IMR-90 (cell line): ENCODE measurements around the gene SMAD2. TPM values are rescaled to one million over a fixed set of nuclear protein-coding genes. Genes with fewer than 3 reads are reported as not detected.
A peak's percentile ranks its signal among the peaks of the same experiment; 100 is the strongest.

Experiments
- ATAC-seq: fragments of 200-7000 bp; cut with Tn5 transposase; 2 replicates; pipeline ENCODE4 v1.9.1; 2020; ENCODE audit warnings: low read depth, mild to moderate bottlenecking, moderate library complexity
- BruUV-seq: library from RNA; stranded (reverse); fragments of 400-500 nt; replicated peaks from 2 replicates; lab custom pipeline; 2021; lab: Mats Ljungman, UMichigan
- CTCF ChIA-PET: fragments of 300-600 bp; formaldehyde crosslinking; extraction: SDS; loops from one replicate; lab custom pipeline; 2021; ENCODE audit warnings: antibody characterized with exemption; lab: Yijun Ruan, JAX
- POLR2A ChIA-PET: fragments of 300-600 bp; sonication (Branson Sonifier 250); formaldehyde crosslinking; loops from one replicate; lab custom pipeline; 2022; ENCODE audit warnings: antibody characterized with exemption; ENCODE audit not compliant: unreplicated experiment; lab: Charles Lee
- DNase-seq: peaks from one replicate; pipeline ENCODE4 v3.0.0; 2013
- H2AFZ ChIP-seq: replicated peaks from 2 replicates; pipeline ENCODE3; 2013; ENCODE audit warnings: low read length, mild to moderate bottlenecking; ENCODE audit not compliant: poor library complexity
- H2AK5ac ChIP-seq: 2 replicates; pipeline ENCODE4 v1.6.1; 2013; ENCODE audit warnings: low read depth, low read length, inconsistent platforms
- H2AK9ac ChIP-seq: replicated peaks from 2 replicates; pipeline ENCODE3; 2013; ENCODE audit warnings: mild to moderate bottlenecking, low read depth, low read length, moderate library complexity; ENCODE audit not compliant: poor library complexity
- H2BK120ac ChIP-seq: 2 replicates; pipeline ENCODE4 v1.6.1; 2013; ENCODE audit warnings: low read depth, low read length, inconsistent platforms
- H2BK15ac ChIP-seq: 3 replicates; pipeline ENCODE4 v1.6.1; 2013; ENCODE audit warnings: low read depth, low read length, inconsistent platforms
- H2BK20ac ChIP-seq: 2 replicates; pipeline ENCODE4 v1.6.1; 2013; ENCODE audit warnings: low read depth, mild to moderate bottlenecking, inconsistent platforms, low read length, moderate library complexity
- H2BK5ac ChIP-seq: 2 replicates; pipeline ENCODE4 v1.6.1; 2013; ENCODE audit warnings: mild to moderate bottlenecking, low read depth, low read length, inconsistent platforms; ENCODE audit not compliant: poor library complexity, severe bottlenecking
- H3K14ac ChIP-seq: replicated peaks from 2 replicates; pipeline ENCODE4 v1.6.1; 2013; ENCODE audit warnings: low read depth, low read length, inconsistent platforms
- H3K18ac ChIP-seq: 2 replicates; pipeline ENCODE4 v1.6.1; 2013; ENCODE audit warnings: low read depth, low read length, control low read depth
- H3K23ac ChIP-seq: 2 replicates; pipeline ENCODE4 v1.6.1; 2013; ENCODE audit warnings: low read depth, low read length, inconsistent platforms
- H3K27ac ChIP-seq: 2 replicates; pipeline ENCODE4 v1.5.1; 2013; ENCODE audit warnings: mild to moderate bottlenecking, control low read depth, low read length; ENCODE audit not compliant: insufficient read depth
- H3K27me3 ChIP-seq: 2 replicates; pipeline ENCODE4 v1.6.1; 2013; ENCODE audit warnings: low read length; ENCODE audit not compliant: control insufficient read depth, insufficient read depth
- H3K36me3 ChIP-seq: 2 replicates; pipeline ENCODE4 v1.6.1; 2013; ENCODE audit warnings: low read length, mixed read lengths; ENCODE audit not compliant: control insufficient read depth, insufficient read depth
- H3K4ac ChIP-seq: 2 replicates; pipeline ENCODE4 v1.6.1; 2013; ENCODE audit warnings: low read depth, low read length, inconsistent platforms
- H3K4me1 ChIP-seq: 2 replicates; pipeline ENCODE4 v1.6.1; 2013; ENCODE audit warnings: low read length, mixed read lengths; ENCODE audit not compliant: control insufficient read depth, insufficient read depth
- H3K4me2 ChIP-seq: 2 replicates; pipeline ENCODE4 v1.6.1; 2013; ENCODE audit warnings: low read depth, mild to moderate bottlenecking, control low read depth, low read length, moderate library complexity
- H3K4me3 ChIP-seq: 2 replicates; pipeline ENCODE4 v1.5.1; 2013; ENCODE audit warnings: low read depth, mild to moderate bottlenecking, control low read depth, low read length, moderate library complexity; ENCODE audit not compliant: insufficient read depth
- H3K56ac ChIP-seq: 2 replicates; pipeline ENCODE4 v1.6.1; 2013; ENCODE audit warnings: low read length, inconsistent platforms; ENCODE audit not compliant: insufficient read depth; ENCODE audit errors: extremely low read depth
- H3K79me1 ChIP-seq, 2 experiments: 2 replicates each; pipeline ENCODE4 v1.6.1; 2013; ENCODE audit warnings: low read length in 2 of 2, inconsistent platforms in 1 of 2, low read depth in 1 of 2
- H3K9ac ChIP-seq: 2 replicates; pipeline ENCODE4 v1.6.1; 2013; ENCODE audit warnings: low read depth, low read length, control low read depth
- H3K9me1 ChIP-seq: 2 replicates; pipeline ENCODE4 v1.6.1; 2013; ENCODE audit warnings: low read length, inconsistent platforms; ENCODE audit not compliant: insufficient read depth
- H3K9me3 ChIP-seq: 2 replicates; pipeline ENCODE4 v1.6.1; 2013; ENCODE audit warnings: low read length; ENCODE audit not compliant: control insufficient read depth, insufficient read depth
- H4K20me1 ChIP-seq: 2 replicates; pipeline ENCODE4 v1.6.1; 2013; ENCODE audit warnings: low read length, inconsistent platforms; ENCODE audit not compliant: insufficient read depth
- H4K5ac ChIP-seq: 2 replicates; pipeline ENCODE4 v1.6.1; 2013; ENCODE audit warnings: mild to moderate bottlenecking, low read depth, low read length, control low read depth
- H4K8ac ChIP-seq, 2 experiments: 2 replicates each; pipeline ENCODE4 v1.6.1; 2013; ENCODE audit warnings: low read depth in 2 of 2, low read length in 2 of 2, control low read depth in 1 of 2, inconsistent platforms in 1 of 2
- H4K91ac ChIP-seq: 2 replicates; pipeline ENCODE4 v1.6.1; 2013; ENCODE audit warnings: low read depth, low read length, inconsistent platforms; ENCODE audit not compliant: insufficient read depth
- CHD1 ChIP-seq: IDR thresholded peaks from 2 replicates; pipeline ENCODE4 v1.6.1; 2012; ENCODE audit warnings: low read depth, low read length, improper control_type of control experiment
- FOS ChIP-seq: fragments of 150-350 bp; IDR thresholded peaks from 2 replicates; pipeline ENCODE4 v1.6.1; 2016; ENCODE audit warnings: low read depth, low read length
- MAFK ChIP-seq: IDR thresholded peaks from 2 replicates; pipeline ENCODE4 v1.6.1; 2012; ENCODE audit warnings: low read depth, low read length, improper control_type of control experiment
- MAZ ChIP-seq: IDR thresholded peaks from 2 replicates; pipeline ENCODE4 v1.6.1; 2012; ENCODE audit warnings: low read depth, mild to moderate bottlenecking, low read length, improper control_type of control experiment, moderate library complexity, borderline replicate concordance
- MXI1 ChIP-seq: IDR thresholded peaks from 2 replicates; pipeline ENCODE4 v1.6.1; 2012; ENCODE audit warnings: low read depth, mild to moderate bottlenecking, low read length, moderate library complexity, borderline replicate concordance
- NFE2L2 ChIP-seq: fragments of 150-350 bp; IDR thresholded peaks from 2 replicates; pipeline ENCODE4 v1.6.1; 2016; ENCODE audit warnings: low read depth, mild to moderate bottlenecking, low read length
- POLR2A ChIP-seq: IDR thresholded peaks from 2 replicates; pipeline ENCODE4 v1.6.1; 2012; ENCODE audit warnings: mild to moderate bottlenecking, low read depth, low read length
- RAD21 ChIP-seq: IDR thresholded peaks from 2 replicates; pipeline ENCODE4 v1.6.1; 2012; ENCODE audit warnings: low read length, improper control_type of control experiment
- RFX5 ChIP-seq: IDR thresholded peaks from 2 replicates; pipeline ENCODE4 v1.8.0; 2012; ENCODE audit warnings: low read depth, mild to moderate bottlenecking, low read length, moderate library complexity
- WGBS, 2 experiments: methylation state at CpG; one replicate each; pipeline versions ENCODE4 v1.1.5 to v1.1.7; 2013; ENCODE audit warnings: missing lambda C conversion rate in 2 of 2; ENCODE audit not compliant: insufficient read length in 1 of 2; ENCODE audit errors: extremely low coverage in 2 of 2; 5-methylcytosine and 5-hydroxymethylcytosine counted together
- dilution Hi-C: fragments of 300-500 bp; cut with HindIII; formaldehyde crosslinking; loops from one replicate; pipeline ENCODE4 v1.14.3; 2018; ENCODE audit warnings: low sequenced_read_pairs; ENCODE audit not compliant: unreplicated experiment
- in situ Hi-C: fragments of 300-500 bp; cut with MboI; formaldehyde crosslinking; loops from 3 replicates; pipeline ENCODE4 v1.14.3; 2019; ENCODE audit warnings: low sequenced_read_pairs, inconsistent platforms, mixed read lengths
- intact Hi-C: fragments of 100-400 bp; cut with micrococcal nuclease; formaldehyde crosslinking; loops from 2 replicates; pipeline ENCODE4 v1.10.0; 2022
- polyA plus RNA-seq, 3 experiments: library from polyadenylated mRNA; depleted of rRNA; stranded (reverse); fragments of >200 nt; gene quantifications; 2 replicates each; pipeline ENCODE4 v1.2.3, GENCODE V29; 2012; ENCODE audit warnings: low replicate concordance in 1 of 3
- total RNA-seq: library from RNA; depleted of rRNA; stranded (reverse); fragments of >200 nt; gene quantifications from 2 replicates; pipeline ENCODE4 v1.2.3, GENCODE V29; 2012
- TF ChIP-seq, protein P1 (sequence below): conservative IDR thresholded peaks from 2 replicates; pipeline ENCODE4 v1.5.1; 2012; ENCODE audit warnings: mild to moderate bottlenecking, low read depth, low read length, improper control_type of control experiment

SMAD2 gene
- total and polyA plus RNA-seq, 2 of the 4 experiments (the other 2 are of a cell fraction): 41.7 to 171 TPM

DNA sequence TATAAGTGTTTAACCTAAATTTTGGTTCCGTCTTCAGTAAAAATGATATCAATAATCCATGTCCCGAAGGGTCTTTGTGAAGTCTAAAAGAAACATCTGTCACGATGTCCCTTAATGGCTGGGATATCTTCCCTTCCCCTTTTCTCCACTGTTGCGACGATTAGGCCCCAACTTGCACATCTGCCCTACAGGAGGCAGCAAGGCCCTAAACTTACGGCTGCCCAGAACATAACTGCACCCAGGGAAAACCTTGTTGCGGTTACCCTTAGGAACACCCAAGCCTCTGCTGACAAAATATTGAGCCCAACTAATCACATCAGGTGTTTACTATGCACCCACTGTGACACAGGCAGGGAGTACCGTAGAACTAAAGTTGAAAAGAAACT lies 1.3 kb upstream of the SMAD2 start:
- peaks cover 5% of the 10 kb centered on the region; the same call in 1 of the 2 replicates for H3K27me3 ChIP-seq
- DNase-seq: no peak
- TF ChIP-seq MAZ (no peak), FOS (no peak), MXI1 (no peak), RFX5 (no peak), CHD1 (no peak), NFE2L2 (no peak), RAD21 (no peak), MAFK (no peak), POLR2A (no peak)
- TF ChIP-seq, protein P1, sequence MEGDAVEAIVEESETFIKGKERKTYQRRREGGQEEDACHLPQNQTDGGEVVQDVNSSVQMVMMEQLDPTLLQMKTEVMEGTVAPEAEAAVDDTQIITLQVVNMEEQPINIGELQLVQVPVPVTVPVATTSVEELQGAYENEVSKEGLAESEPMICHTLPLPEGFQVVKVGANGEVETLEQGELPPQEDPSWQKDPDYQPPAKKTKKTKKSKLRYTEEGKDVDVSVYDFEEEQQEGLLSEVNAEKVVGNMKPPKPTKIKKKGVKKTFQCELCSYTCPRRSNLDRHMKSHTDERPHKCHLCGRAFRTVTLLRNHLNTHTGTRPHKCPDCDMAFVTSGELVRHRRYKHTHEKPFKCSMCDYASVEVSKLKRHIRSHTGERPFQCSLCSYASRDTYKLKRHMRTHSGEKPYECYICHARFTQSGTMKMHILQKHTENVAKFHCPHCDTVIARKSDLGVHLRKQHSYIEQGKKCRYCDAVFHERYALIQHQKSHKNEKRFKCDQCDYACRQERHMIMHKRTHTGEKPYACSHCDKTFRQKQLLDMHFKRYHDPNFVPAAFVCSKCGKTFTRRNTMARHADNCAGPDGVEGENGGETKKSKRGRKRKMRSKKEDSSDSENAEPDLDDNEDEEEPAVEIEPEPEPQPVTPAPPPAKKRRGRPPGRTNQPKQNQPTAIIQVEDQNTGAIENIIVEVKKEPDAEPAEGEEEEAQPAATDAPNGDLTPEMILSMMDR: no peak
- H3K36me3 ChIP-seq: no peaks in the 10 kb centered on the region
- H2AFZ ChIP-seq: peak overlapping the region; percentile 97
- H3K4ac ChIP-seq: no peak overlapping the region
- H3K4me1 ChIP-seq: no peaks in the 10 kb centered on the region
- H4K5ac ChIP-seq: 0 out of 2 replicates have a peak overlapping the region, but pooled peaks have one; percentile 47
- no peak overlapping the region for H2BK5ac ChIP-seq
- no peak overlapping the region for H2BK15ac ChIP-seq
- H3K56ac ChIP-seq: no peak overlapping the region; the same call in 1 of the 2 replicates
- peaks cover 7% of the 10 kb centered on the region for H3K9me1 ChIP-seq
- H2BK20ac ChIP-seq: no peak overlapping the region
- ChIA-PET POLR2A (no interaction called here), CTCF (no interaction called here)
- 32% methylated on average over 4 of the region's 8 CpGs; no CpG with 5 or more reads in 1 of the 2 experiments for WGBS, 2 experiments
- no peaks in the 10 kb centered on the region for H3K9me3 ChIP-seq
- H4K20me1 ChIP-seq: peaks cover 16% of the 10 kb centered on the region; the same call in 1 of the 2 replicates
- H3K4me3 ChIP-seq: peak overlapping the region; percentile 98
- H3K18ac ChIP-seq: no peak overlapping the region
- BruUV-seq: no TSS peak
- peaks cover 0 to 16% of the 10 kb centered on the region in 2 experiments; a peak in 2 of 4 replicates for H3K79me1 ChIP-seq
- H4K8ac ChIP-seq: peak overlapping the region; percentile 78 to 93; a peak in 2 of 4 replicates
- H3K27ac ChIP-seq: no peak overlapping the region
- ATAC-seq: no peak
- H3K9ac ChIP-seq: no peak overlapping the region
- H3K4me2 ChIP-seq: peak overlapping the region; percentile 47
- 0 out of 2 replicates have a peak overlapping the region, but pooled peaks have one; percentile 6 for H4K91ac ChIP-seq
- peak overlapping the region; percentile 29 for H3K23ac ChIP-seq
- H2BK120ac ChIP-seq: no peak overlapping the region
- H2AK9ac ChIP-seq: peak overlapping the region; percentile 44
- in situ Hi-C loops: no loop called here
- peak overlapping the region; percentile 88; the same call in 1 of the 2 replicates for H2AK5ac ChIP-seq
- intact Hi-C loops: loop anchor here (2.0 to 5.0 kb wide), 2 partner anchors 91 to 159 kb away; no protein-coding TSS in a partner anchor
- H3K14ac ChIP-seq: no peak overlapping the region
- dilution Hi-C loops: no loop called here
